Measurements from ENCODE around the gene PRKCE.

GRCh38 chr2:45720210-45720609 lies 68.7 kb downstream of the PRKCE start:
- TF ChIP-seq CTCF (IDR thresholded peaks at IDR 0.05) (no peak), ELF1 (IDR thresholded peaks at IDR 0.05) (no peak), EZH2phosphoT487 (IDR thresholded peaks at IDR 0.05; ENCODE audit: borderline replicate concordance, low read depth) (no peak), TCF12 (IDR thresholded peaks at IDR 0.05) (no peak), ZBTB33 (IDR thresholded peaks at IDR 0.05; ENCODE audit: borderline replicate concordance, low read depth) (no peak)

Data from SK-N-SH (cell line).